Nucleus accumbens (tissue), 56 donors: ENCODE data around the gene PLEKHA6.

Experiments used
- DNase-seq, 56 donors: peaks; one replicate each; lab custom pipeline; 2025; lab: John Stamatoyannopoulos, UW

PLEKHA6 gene

DNA sequence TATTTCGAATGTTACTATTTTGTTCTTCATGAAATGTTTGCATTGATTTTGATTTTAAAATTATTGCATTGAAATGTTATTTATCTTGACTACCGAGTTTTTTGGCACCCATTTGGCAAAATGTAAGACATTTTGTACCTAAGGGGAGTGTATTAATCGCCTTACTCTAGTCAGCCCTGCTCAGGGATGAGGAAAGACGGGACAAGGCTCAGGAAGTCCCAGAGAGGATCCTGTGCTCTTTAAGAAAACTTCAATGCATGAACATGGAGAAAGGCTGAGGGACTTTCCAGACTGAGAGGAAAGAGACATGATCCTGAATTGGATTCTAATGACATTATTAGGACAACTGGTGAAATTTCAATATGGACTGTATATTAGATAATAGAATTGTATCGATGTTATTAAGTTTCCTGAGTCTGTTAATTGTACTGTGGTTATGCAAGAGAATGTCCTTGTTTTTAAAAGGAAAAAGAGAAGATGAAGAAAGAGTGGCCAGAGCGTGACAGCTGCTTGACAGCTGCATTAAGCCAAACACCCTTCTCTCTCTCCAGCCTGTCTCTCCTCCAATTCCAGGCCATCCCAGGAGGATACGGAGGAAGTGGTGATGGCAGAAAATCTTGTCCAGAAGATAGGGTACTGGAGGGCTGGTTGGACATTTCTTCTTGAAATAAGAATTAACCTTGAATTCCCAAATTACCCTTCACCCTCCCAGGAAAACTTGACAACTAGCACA lies 66.0 kb downstream of the PLEKHA6 start:
- DNase-seq, result no peak

GRCh38 chr1:204292740-204293139 lies 67.0 kb downstream of the PLEKHA6 start:
- DNase-seq, result no peak

DNA sequence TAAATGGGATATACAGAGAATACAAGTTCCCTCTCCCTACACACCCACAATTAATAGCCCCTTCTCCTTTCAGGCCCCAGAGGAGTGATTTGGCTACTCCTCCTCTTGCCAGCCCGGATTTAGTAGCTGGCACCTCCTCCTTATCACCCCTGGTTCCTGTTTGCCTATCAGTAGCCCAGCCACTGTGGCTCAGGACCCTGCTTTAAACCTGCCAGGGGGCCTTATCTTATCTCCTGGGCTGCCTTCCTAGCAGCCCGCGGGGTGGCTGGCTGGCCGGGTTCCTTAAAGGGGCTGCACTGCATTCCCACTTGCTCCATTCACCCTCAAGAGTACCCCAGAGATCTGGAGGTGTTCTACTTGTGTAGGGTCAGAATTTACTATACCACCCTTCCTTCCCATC lies 70.4 kb downstream of the PLEKHA6 start:
- DNase-seq, result no peak

GRCh38 chr1:204288021-204288588 lies 71.6 kb downstream of the PLEKHA6 start:
- no peak for DNase-seq

DNA sequence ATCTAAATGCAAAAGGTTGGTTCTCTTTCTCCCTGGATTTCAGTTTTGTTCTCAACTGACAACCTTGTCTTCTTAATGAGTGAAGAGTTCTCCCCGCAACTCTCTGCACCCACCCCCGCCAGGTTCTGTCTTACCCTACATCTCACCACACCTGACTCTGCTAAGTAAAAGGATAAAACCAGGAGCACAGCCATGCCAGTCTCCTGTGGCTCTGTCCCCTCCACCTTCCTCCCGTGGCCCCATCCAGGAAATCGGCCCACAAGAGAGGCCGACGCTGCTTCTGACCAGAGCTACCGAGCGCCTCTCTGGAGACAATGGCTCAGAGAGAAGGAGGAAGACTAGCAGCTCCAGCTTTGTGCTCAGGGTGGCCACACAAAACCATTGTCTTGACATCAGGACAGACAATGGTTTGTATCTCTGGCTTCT lies 72.2 kb downstream of the PLEKHA6 start:
- peak in 14 of 56 donors; percentile 21 to 72 (median 38) for DNase-seq

DNA sequence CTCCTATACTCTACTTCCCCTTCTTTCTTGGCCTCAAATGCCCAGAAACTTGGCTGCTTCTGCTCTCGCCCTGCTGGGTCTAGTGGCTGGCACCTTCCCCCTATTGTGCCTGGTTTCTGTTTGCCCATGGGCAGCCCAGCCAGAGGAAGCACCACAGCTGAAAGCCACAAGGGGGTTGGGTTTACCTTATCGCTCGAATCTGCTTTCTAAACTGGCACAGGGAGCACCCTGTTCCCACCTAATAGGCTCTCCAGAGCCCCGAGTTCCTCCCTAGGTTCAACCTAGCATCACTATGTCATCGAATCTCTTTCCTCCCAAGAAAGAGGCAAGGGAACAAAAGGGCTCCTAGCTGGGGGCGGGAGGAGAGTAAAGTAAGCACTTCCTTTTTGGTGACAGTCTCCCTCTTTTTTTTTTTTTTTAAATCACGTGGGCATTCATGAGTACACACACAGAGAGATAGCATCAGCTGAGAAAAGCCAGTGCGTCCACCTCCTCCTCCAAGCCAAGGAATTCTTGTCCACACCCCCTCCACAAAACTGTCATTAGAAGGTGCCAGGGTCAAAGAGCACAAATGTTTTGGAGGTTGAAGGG lies 72.8 kb downstream of the PLEKHA6 start:
- peak in 33 of 56 donors; percentile 30 to 75 (median 50) for DNase-seq

- DNase-seq, result no peak
Observed at GRCh38 chr1:204286315-204286714, 73.4 kb downstream of the PLEKHA6 start.

- no peak for DNase-seq
Observed at GRCh38 chr1:204285436-204286305, 74.1 kb downstream of the PLEKHA6 start.

DNA sequence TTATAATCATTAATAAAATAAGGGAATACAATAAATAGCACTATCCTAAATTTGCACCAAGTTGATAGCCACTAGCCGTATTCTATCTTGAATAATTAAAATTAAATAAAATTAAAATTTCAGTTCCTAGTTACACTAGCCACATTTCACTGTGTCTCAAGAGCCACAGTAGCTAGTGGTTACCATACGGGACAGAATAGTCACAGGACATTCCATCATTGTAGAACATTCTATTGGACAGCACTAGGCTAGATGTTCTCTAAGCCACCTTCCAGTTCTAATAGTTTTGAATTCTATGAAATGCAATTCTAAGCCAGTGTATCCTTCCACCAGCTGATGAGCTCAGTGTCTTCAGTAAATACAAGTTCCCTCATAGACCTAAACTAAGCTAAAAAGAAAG lies 74.8 kb downstream of the PLEKHA6 start:
- DNase-seq, result no peak

- DNase-seq, result no peak
Observed at GRCh38 chr1:204283711-204284651, 75.7 kb downstream of the PLEKHA6 start.

GRCh38 chr1:204282761-204283221 lies 76.9 kb downstream of the PLEKHA6 start:
- DNase-seq, result peak in 17 of 56 donors; percentile 14 to 72 (median 39)

- DNase-seq, result peak in 1 of 56 donors; percentile 26
Observed at GRCh38 chr1:204280099-204280961, 79.4 kb downstream of the PLEKHA6 start.

DNA sequence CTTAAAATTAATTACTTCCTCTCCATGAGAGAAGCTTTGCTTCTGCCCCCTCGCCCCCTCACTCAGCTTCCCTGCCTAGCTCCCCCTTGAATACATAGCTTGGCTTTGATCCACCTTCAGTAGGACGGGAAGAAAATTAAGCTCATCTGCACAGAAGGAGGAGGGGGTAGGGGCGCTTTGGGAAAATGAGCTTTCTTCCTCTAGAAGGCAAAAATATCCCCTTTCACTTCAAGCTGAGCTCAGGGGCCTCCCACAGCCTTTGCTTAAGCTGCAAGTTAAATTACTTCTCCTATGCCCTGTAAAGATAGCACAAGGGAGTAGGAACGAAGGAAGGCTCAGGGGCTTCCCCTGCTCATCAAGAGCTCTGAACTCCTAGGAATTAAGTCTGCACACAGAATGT lies 80.8 kb downstream of the PLEKHA6 start:
- peak in 9 of 56 donors; percentile 22 to 62 (median 34) for DNase-seq

DNA sequence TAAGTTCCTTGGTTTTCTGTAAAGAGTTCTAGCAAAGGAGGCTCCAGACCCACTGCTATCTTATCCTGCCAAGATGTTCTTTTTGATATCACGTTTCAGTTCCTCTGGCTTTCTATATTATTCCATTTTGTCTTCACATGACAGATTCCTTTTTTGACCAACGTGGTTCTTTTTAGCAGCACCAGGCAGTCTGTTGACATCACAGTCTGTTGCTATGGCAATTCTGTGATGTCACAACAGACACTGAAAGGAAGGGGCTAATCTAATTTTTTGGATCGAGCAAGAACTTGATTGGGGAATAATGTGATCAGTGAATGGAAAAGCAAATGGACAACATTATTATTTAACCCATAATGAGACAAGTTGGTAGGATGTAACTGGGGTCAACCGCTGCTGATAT lies 81.5 kb downstream of the PLEKHA6 start:
- DNase-seq, result no peak

- DNase-seq, result no peak
Observed at GRCh38 chr1:204277563-204278219, 82.0 kb downstream of the PLEKHA6 start.

- DNase-seq, result peak in 3 of 56 donors; percentile 24 to 50 (median 33)
Observed at GRCh38 chr1:204275695-204276370, 83.9 kb downstream of the PLEKHA6 start.

DNA sequence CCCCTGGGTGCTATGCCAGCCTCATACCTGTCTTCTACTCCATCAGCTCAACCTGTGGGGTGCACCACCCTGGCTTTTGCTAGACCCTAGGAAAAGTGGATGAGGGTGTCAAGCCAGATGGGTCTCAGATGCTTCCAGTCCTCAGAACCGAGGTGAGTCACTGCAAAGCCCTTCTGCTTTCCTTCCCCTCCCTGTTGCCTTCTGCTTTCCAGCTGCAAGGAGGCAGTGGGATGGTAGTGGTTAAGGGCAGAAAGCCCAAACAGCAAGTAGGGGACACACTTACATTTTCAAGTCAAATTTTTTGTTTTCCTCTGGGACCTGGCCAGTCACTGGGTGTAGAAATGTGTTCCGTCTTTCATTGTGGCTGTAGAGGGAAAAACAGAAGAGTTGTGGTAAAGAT lies 85.3 kb downstream of the PLEKHA6 start:
- no peak for DNase-seq
